HG03378 (cell line): ENCODE results near the gene ABL1.

Source experiments
- ATAC-seq: cut with Tn5 transposase; IDR thresholded peaks from one replicate; pipeline ENCODE4 v1.9.1; 2021; ENCODE audit warnings: mild to moderate bottlenecking, moderate library complexity; ENCODE audit not compliant: unreplicated experiment

ABL1 gene

GRCh38 chr9:130929571-130930038, 94.6 kb downstream of the ABL1 start:
- no peak for ATAC-seq

GRCh38 chr9:130930132-130930803, 95.2 kb downstream of the ABL1 start:
- ATAC-seq, result no peak

GRCh38 chr9:130930804-130931349, 95.8 kb downstream of the ABL1 start:
- ATAC-seq, result no peak

GRCh38 chr9:130931508-130932254, 96.6 kb downstream of the ABL1 start:
- ATAC-seq, result no peak

- ATAC-seq, result no peak
Measured at GRCh38 chr9:130932255-130933079, 97.4 kb downstream of the ABL1 start.

GRCh38 chr9:130933114-130934046, 98.3 kb downstream of the ABL1 start:
- ATAC-seq, result no peak

- no peak for ATAC-seq
Measured at GRCh38 chr9:130934246-130934645, 99.2 kb downstream of the ABL1 start.

GRCh38 chr9:130934702-130935647, 99.9 kb downstream of the ABL1 start:
- ATAC-seq, result no peak

- no peak for ATAC-seq
Measured at GRCh38 chr9:130935648-130936271, 100.7 kb downstream of the ABL1 start.

GRCh38 chr9:130936285-130937117, 101.4 kb downstream of the ABL1 start:
- ATAC-seq, result no peak
